OCI-M2 (cell line): ENCODE measurements around the gene SLC12A8.

ENCODE experiments used
- DNase-seq: peaks from one replicate; lab custom pipeline; 2025; ENCODE audit not compliant: unreplicated experiment; lab: John Stamatoyannopoulos, UW

The SLC12A8 gene

DNA sequence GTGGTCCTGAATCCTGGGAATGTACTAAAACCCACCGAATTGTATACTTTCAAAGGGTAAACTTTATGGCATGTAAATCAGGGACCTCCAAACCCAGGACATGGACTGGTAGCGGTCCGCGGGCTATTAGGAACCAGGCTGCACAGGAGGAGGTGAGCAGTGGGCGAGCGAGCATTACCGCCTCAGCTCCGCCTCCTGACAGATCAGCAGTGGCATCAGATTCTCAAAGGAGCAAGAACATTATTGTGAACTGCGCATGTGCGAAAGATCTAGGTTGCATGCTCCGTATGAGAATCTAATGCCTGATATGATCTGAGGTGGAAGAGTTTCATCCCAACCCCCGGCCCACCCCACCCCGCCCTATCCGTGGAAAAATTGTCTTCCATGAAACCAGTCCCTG, 178.9 kb downstream of the SLC12A8 start:
- no peak for DNase-seq

DNA sequence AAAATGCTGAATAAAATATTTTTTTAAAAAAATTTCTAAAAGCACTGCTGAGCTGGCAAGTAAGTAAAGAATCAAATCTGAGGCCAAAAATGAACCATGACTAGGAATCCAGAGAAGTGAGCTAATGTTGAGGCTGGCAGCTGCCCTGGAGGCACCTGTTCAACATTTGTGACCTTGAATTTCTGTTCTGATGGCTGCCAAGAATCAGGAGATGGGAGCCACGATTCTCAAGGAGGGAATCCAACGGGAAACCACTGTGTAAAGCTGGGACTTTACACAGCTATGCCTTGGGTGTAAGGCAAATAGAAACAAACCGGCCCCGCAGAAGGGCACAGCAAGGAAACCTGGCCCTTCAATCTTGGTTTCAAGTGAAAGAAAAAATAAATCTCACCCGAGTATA, 179.4 kb downstream of the SLC12A8 start:
- DNase-seq, result no peak

DNA sequence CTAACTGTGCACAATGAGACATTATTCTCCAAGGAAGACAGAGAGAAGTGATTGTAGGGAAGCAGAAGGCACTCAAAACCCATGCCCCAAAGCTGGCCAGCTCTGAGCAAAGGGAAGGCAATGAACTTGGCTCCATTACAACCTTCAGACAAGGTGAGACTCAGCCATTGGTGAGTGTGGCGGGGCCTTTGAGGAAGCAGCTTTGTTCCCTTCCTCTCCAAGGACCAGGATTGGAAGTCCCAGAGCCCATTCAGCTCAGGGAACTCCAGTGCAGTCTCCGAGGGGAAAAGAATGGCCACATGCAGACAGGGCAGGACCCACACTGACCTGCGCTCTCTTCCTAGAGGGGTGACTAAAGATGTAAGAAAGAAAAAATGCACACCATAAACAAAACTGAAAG, 179.9 kb downstream of the SLC12A8 start:
- DNase-seq, result no peak
